Measurements from ENCODE around the gene C8A.

DNA sequence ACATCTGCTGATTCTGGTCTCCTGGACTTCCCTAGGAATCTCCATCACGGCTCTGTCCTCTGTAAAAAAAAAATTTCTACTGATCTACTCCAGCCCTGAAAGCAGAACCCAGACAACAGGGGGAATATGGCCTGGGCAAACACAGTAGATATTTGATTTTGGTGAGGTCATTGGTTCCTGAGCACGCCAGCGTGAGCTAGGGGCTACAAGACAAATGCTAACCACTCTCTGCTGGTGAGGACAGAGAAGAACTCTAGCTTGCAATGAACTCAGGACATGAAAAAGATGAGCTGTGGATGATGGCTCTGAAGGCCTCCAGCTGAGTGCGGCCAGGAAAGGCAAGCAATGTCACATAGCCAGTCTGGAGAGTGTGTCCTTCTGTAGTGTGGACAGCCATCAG, 18.2 kb upstream of the C8A start:
- TF ChIP-seq, protein P1, sequence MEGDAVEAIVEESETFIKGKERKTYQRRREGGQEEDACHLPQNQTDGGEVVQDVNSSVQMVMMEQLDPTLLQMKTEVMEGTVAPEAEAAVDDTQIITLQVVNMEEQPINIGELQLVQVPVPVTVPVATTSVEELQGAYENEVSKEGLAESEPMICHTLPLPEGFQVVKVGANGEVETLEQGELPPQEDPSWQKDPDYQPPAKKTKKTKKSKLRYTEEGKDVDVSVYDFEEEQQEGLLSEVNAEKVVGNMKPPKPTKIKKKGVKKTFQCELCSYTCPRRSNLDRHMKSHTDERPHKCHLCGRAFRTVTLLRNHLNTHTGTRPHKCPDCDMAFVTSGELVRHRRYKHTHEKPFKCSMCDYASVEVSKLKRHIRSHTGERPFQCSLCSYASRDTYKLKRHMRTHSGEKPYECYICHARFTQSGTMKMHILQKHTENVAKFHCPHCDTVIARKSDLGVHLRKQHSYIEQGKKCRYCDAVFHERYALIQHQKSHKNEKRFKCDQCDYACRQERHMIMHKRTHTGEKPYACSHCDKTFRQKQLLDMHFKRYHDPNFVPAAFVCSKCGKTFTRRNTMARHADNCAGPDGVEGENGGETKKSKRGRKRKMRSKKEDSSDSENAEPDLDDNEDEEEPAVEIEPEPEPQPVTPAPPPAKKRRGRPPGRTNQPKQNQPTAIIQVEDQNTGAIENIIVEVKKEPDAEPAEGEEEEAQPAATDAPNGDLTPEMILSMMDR (IDR thresholded peaks at IDR 0.05): no peak
- no peak for TF ChIP-seq POLR2A (IDR thresholded peaks at IDR 0.05)
